D721Med (cell line): ENCODE results near the gene MGAT4C.

Source experiments
- DNase-seq: peaks from one replicate; pipeline ENCODE4 v3.0.0; 2011; ENCODE audit warnings: low spot score; ENCODE audit not compliant: insufficient read length
- FAIRE-seq: peaks from 2 replicates; lab custom pipeline; 2011; peaks lifted over from hg19 to GRCh38; lab: Jason Lieb, UNC
- CTCF ChIP-seq: IDR thresholded peaks from 2 replicates; pipeline ENCODE4 v1.5.1; 2012; ENCODE audit warnings: mild to moderate bottlenecking, control low read depth; ENCODE audit not compliant: insufficient read depth; ENCODE audit errors: missing control alignments

MGAT4C gene

DNA sequence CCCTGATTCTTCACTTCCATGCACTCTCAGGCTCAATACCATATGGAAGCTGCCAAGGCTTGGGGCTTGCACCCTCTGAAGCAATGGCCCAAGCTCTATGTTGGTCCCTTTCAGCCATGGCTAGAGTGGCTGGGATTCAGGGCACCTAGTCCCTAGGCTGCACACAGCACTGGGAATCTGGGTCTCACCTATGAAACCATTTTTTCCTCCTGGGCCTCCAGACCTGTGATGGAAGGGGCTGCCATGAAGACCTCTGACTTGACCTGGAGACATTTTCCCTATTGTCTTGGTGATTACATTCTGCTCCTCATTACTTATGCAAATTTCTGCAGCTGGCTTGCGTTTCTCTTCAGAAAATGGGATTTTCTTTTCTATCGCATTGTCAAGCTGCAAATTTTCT, 258.1 kb downstream of the MGAT4C start:
- no peak for FAIRE-seq
- no peak for DNase-seq
- no peak for TF ChIP-seq CTCF

GRCh38 chr12:85996280-85996679, 259.9 kb downstream of the MGAT4C start:
- no peak for TF ChIP-seq CTCF
- DNase-seq = no peak
- no peak for FAIRE-seq

- TF ChIP-seq CTCF = no peak
- FAIRE-seq (no peak), DNase-seq (no peak)
Observed at GRCh38 chr12:85993746-85994145, 262.4 kb downstream of the MGAT4C start.

- DNase-seq (no peak), FAIRE-seq (no peak)
- no peak for TF ChIP-seq CTCF
Observed at GRCh38 chr12:85985996-85986395, 270.2 kb downstream of the MGAT4C start.

- TF ChIP-seq CTCF = no peak
- no peak for FAIRE-seq
- DNase-seq = no peak
Observed at GRCh38 chr12:85983601-85984000, 272.6 kb downstream of the MGAT4C start.

DNA sequence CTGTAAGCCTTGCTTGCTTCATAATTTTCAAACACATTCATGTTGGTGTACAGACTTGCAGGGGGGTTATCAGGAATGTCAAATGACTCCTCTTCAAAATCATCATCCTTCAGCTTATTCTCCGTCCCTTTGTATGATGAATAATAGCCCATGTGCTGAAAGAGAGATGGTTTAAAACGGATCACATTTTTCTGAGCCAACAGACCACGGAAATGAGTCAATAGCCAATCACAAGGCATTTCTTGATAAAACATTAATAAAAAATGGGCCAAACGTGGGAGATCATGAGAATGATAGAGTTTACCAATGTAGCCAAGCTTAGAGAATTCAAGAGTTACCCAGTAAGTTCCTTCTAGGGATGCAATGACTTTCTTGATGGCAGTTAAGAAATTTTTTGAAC, 276.6 kb downstream of the MGAT4C start:
- no peak for FAIRE-seq

DNA sequence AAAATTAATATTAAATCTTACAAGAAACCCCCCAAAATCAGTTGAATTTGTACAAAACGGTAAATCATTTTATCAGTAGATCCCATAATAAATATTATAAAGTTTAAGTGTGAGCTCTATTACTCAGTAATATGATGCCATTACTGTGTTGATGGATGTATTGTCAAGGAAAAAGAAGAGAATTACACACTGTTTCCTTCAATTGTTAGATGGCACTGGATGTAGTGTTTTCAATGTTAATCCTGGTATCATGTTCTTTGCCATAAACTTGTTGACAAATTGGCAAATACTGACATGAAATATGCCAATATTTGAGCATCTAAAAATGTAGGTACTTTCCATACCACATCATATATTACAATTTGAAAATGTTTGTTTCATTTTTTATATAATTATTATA, 280.5 kb downstream of the MGAT4C start:
- no peak for DNase-seq
- no peak for FAIRE-seq
- TF ChIP-seq CTCF = no peak

More for the DNA sequence above, 276.6 kb downstream of the MGAT4C start:
- no peak for DNase-seq
- TF ChIP-seq CTCF = no peak
